GM18499 (cell line): ENCODE measurements around the gene PMM2.
A peak's percentile ranks its signal among the peaks of the same experiment; 100 is the strongest.
"Not testable (repeated sequence)": the region's sequence is repeated elsewhere in the genome, so short reads cannot be mapped to it uniquely, and the experiment has no call there.

Experiments used
- ATAC-seq: cut with Tn5 transposase; IDR thresholded peaks from one replicate; pipeline ENCODE4 v1.9.1; 2021; ENCODE audit warnings: moderate number of reproducible peaks; ENCODE audit not compliant: insufficient read depth, unreplicated experiment

Gene PMM2

DNA sequence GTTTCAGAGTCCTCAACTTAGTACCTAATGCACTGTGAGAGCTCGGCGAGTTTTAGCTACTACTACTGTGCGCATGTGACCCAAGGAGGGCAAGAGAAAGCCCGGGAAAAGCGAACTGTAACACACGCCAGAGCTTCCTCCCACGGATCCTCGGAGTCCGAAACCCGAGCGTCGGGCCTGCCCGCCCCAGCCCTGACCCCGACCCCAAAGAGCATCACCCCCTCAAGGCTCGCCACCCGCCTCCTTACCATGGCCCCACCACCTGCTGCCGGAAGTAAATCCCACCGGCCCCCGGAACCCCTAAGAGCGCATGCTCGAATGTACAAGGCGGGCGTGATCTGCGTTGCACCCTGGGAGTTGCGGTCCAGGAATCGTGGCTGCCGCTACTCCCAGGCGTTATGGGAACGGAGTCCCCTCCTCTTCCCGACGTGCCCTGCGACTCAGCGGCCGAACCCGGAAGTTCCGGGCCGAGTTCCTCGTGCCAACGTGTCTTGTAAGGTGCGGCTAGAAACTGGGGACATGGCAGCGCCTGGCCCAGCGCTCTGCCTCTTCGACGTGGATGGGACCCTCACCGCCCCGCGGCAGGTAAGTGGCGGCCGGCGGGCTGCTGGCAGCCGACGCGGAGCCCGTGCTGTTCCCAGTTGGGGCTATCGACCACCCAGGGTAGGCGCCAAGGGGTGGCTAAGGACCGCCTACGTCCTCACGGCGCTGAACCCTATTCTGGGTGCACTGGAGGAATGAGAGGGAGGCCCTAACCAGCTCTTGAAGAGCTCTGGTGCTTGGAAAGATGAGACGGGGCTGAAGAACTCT, at the start of gene PMM2, which contains the start of gene TMEM186:
PMM2 (plus strand) TSS at position 476 of the 810 bp plus-strand sequence; CDS start at position 520, 44 bp downstream.
TMEM186 (minus strand) TSS at position 276 of the 810 bp plus-strand sequence; CDS start at position 251, 25 bp downstream.
- peak; percentile 69 for ATAC-seq

DNA sequence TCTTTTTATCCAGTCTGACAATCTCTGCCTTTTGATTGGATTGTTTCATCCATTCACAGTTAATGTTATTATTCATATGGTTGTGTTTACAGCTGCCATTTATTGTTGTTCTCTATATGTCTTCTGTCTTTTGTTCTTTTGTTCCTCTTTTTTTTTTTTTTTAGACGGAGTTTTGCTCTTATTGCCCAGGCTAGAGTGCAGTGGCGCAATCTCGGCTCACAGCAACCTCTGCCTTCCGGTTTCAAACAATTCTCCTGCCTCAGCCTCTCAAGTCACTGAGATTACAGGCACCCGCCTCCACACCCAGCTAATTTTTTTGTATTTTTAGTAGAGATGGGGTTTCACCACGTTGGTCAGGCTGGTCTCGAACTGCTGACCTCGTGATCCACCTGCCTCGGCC, 48.7 kb upstream of the PMM2 start:
- not testable (repeated sequence) for ATAC-seq

DNA sequence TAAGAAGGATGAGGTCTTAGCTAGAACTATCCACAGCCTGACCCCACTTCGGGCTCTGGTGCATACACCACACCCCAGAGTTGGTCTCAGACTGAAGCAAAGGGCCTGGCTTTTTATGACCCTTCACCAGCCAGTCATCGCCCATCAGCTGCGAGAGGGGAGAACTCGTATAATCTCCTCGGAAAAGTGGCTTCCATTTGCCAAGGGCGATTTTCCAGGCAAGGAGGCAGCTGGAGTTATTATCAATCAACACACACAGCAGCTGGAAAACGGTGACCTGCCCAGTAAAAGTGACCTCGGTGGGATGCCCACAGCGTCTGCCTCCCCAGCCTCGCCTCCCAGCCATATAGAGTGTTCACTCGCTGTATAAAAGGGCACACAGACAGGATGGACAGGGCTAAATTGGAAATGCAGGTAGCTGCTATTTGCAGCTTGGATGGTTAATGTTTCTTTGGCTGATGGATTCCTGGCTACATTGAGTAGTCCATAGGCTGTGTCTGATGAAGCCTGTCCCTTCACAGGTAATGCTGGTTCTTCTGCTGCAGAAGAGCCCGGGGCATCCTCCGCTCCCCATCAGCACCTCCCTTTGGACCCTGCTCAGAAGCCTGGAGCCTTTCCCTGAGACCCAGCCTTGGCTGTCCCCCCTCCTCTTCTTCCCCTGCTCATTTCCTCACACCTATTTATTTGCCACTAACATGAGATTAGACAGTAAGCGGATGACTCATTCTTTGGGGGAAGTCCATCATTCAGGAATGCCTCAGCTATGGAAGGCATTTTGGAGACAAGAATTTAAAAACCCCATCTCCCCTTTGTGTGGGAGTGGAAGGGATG, 45.9 kb upstream of the PMM2 start:
- no peak for ATAC-seq

DNA sequence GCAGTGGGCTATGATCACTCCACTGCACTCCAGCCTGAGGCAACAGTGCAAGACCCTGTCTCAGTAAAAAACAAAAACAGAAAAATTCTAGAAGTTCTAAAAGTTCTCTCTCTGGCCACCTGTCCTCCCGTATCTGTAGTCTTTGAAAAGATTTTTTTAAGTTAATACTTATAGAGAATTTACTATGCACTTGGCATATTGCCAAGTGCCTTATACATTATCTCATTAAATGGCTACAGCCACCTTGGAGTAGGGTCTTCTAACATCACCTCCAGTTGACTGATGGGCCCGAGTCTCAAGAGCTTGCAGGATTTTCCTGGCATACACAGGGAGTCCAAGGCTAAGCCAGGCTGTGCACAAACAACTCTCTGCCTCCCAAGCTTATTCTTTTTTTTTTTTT, 44.9 kb upstream of the PMM2 start:
- no peak for ATAC-seq

DNA sequence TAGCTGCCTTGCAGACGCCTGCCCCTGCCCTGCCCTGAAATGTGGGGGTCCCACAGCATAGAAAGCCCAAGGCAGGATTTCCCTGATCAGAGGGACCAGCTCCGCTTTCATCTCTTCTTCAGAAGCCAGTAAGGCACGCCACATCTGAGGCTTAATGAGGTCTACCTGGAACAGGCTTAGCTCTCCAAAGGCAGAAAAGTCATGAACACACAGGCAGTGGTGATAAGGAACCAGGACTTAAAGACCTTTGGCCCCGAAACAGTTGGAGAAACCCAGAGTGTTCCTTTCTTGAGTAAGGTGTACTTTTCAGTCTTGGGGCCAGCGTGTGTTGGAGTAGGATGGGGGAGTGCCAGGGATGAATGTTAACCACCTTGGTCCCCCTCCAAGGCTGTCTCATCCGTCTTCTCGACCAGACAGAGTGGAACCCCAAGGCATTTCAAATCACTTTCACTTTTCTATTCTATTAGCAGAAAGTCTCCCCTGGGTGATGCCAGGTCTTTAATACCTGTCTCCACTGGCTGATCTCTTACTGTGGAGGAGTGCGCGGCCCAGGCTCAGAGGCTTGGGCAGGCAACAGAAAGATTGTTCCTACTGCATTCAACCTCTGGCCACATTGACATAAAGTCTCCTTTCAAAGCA, 44.1 kb upstream of the PMM2 start:
- no peak for ATAC-seq

DNA sequence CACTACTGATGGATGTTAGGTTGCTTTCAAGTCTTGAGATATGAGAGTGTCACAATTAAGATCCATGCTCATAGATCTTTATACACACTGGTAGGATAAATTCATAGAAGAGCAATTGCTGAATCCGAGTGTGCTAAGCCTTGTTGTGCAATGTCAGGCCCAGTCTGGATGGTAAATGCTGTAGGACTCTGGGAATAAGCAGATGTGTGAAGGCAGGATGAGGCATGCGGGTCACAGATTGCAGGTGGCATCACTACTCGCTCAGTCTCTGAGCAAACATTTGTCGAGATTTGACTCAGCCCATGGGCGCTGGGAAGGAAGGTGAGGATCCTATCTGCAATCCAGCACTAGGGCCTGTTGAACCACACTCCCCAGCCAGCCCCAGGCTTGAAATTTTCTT, 40.9 kb upstream of the PMM2 start:
- no peak for ATAC-seq

DNA sequence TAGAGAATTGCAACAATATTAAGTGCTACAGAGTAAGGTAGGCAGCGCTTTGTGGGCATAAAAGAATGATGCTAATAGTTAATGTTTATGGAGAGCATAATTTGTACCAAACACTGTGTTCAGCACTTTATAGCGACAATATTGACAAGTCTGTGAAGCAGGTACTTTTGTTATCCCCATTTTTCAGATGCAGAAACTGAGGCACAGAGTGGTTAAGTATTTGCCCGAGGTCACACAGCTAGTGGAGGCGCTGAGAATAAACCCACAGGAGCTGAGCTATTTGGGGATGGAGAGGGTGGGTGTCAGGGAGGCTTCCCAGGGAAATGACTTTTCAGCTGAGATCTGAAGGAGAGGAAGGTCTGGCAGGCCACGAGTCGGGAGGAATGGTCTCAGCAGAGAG, 39.6 kb upstream of the PMM2 start:
- ATAC-seq: no peak

DNA sequence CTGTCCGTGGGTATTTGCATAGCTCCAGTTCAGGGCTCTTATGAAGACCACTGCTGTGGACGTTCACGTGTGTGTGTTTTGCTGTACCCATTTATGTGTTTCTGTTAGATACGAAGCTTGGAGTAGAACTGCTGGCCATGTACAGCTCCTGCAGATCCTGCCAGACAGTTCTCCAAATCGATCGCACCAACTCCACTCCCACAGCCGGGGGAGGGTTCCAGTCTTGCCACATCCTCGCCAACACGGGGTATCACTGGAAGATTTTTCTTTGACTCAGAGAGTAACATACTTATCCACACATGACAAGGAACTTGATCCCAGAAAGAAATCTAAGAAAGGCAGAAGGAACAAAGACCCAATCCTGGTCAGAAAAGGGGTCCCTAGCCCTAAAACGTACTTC, 37.6 kb upstream of the PMM2 start:
- ATAC-seq: no peak

DNA sequence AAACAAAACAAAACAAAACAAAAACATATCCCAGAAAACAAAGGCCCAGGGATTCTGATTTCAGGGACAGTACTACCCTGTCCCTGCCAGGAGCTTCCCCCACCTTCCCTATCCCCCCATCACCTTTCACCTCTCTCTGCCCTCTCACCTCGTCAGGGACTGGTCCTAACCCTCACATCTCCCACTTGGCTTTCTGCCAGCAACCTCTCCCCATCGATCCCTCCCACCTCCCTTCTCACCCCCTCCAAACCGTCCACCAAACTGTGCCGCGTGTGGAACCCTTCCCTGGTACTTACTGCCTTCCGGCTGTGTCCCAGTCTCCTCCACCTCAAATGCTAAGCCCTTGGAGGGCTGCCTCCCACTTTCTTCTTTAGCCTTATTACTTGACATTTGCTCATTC, 36.6 kb upstream of the PMM2 start:
- no peak for ATAC-seq

DNA sequence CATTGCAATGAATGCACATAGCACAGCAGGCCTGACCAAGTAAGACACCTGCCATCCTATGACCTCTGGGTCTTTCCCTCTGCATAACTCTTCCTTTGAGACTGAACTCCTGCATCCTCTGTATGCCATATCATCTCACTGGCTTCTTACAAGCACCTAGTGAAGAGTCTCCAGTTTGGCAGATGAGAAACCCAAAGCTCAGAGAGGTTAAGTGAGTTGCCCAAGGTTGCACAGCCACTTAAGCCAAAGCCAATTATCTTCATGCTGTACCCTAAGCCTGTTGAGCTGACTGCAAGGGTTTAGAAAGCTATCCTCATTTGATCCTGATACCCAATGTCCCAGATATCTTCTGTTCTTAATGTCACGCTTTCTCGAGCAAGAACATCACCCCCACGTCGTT, 35.4 kb upstream of the PMM2 start:
- ATAC-seq: no peak

DNA sequence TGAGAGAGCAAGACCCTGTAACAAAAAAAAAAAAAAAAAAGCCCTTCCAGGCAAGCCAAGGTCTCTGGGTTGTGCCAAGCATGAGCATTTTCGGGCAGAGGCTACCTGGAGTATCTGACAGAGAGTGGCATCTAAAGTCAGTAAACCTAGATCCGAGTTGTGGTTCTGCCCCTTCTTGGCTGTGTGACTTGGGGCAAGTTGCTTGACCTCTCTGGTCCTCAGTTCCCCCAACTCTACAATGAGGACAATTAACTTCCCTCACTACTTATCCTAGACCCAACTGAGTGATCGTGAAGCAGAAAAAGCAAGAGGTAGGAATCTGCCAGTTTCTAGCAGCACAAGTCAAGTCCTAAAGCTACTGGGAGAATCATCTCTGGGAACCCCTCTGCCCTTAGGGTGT, 34.6 kb upstream of the PMM2 start:
- ATAC-seq: no peak

DNA sequence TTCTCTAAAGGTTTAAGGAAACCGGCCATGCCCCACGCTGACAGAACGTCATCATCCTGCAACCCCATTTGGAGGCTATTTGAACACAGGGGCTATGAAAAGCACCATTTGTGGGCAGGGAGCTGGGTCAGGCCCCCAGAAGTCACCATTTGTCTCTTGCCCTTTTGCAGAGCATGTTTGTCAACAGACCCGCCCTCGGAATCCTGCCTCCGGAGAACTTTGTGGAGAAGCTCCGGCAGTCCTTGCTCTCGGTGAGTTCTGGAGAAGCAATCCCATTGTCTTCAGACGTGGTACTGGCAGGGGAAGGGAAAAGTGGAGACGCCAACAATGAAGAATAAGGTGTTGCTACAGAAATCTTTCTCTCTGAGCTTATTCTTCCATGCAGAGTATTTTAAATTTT, 33.7 kb upstream of the PMM2 start:
- no peak for ATAC-seq

DNA sequence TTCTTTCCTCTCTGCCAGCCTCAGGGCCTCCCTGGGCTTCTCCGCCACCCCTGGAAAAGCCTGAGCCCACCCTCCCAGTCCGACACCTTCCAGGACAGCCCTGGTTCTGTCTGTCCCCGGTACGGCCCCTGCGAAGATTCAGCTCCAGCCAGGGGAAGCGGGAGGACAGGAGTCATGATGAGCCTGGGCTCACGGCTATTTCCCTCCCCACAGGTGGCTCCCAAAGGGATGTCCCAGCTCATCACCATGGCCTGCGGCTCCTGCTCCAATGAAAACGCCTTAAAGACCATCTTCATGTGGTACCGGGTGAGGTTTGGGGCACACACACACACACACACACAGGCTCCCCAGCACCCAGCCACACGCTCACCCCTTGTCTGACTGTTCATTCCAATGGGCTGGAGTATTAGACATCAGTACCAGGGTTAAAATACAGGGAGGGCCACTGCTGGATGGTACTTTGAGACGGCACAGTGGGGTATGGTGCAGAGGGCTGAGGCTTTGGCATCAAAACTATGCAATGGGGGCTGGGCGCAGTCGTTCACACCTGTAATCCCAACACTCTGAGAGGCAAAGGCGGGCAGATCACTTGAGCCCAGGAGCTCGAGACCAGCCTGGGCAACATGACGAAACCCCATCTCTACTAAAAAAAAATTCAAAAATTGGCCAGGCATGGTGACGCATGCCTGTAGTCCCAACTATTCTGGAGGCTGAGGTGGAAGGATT, 33.0 kb upstream of the PMM2 start:
- ATAC-seq: no peak

DNA sequence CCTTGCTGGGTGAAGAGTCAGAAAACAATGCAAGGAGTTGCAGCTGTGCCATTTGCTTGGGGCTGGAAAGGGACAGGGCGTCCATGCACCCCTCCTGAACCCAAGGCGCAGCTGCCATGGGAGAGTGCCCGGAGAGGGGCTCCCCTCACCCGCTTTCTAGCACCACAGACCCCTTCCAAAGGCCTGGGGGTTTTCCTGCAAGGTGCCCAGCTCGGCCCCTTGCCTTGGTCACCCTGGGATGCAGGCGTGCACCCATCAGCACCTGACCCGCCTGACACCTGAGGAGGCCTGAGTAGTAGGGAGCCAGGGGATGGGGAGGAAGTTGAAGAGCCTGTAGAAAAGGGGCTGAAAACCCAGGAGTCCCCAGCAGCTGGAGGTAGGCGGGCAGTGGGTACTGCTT, 30.5 kb upstream of the PMM2 start:
- ATAC-seq: no peak

DNA sequence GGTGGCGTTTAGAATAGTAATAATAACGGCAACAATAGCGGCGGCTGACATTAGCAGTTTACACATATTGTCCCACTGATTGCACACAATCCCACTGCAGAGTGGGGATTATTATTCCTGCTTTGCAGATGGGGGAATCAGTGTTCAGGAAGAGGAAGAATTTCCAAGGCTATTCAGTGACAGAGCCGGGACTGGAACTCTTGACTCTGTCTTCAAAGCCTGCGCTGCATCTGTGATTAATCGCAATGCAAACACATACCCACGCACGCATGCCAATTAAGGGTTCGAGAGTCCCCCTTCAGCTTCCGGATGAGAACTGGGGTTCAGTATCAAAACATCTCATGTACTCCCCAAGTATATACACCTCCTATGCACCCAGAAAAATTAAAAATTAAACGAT, 29.4 kb upstream of the PMM2 start:
- no peak for ATAC-seq

DNA sequence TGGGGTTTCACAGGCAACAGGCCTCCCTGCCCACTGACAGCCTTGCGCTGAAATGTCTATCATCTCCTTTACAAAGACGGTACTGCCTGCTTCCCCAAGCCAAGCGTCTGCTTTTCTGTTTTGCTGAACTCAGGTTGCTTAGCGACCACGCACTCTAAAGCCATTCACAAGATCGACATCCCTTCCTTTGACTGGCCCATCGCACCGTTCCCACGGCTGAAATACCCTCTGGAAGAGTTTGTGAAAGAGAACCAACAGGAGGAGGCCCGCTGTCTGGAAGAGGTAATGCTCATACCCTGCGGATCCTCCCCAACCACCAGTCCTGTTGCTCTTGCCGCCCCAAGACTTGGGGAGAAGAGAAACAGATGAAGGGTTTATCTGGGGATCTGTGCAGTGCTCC, 28.9 kb upstream of the PMM2 start:
- ATAC-seq: no peak

DNA sequence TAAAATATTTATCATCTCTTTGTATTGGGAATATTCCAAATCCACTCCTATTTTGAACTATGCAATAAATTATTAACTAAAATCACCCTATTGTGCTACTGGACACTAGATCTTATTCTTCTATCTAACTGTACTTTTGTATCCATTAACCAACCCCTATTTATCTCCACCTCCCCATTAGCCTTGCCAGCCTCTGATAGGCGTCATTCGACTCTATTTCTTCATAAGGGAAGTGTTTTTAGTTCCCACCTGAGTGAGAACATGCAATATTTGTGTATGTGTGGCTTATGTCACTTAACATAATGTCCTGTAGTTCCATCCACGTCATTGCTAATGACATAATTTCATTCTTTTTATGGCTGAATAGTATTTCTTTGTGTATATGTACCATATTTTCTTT, 24.1 kb upstream of the PMM2 start:
- no peak for ATAC-seq

DNA sequence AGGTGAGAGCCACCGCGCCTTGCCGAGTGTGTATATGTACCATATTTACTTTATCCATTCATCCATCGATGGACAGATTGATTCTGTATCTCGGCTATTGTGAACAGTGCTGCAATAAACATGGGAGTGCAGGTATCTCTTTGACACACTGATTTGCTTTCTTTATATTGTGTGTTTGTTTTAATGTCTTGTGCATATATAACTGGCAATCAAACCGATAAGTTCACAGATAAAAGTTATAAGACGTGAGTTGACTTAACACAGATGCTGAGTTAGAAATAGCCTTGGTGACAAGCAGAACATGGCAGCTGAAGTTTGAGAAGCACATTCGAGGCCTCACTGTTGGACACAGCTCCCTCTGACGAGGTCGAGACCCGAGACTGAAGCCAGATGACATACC, 23.4 kb upstream of the PMM2 start:
- no peak for ATAC-seq

DNA sequence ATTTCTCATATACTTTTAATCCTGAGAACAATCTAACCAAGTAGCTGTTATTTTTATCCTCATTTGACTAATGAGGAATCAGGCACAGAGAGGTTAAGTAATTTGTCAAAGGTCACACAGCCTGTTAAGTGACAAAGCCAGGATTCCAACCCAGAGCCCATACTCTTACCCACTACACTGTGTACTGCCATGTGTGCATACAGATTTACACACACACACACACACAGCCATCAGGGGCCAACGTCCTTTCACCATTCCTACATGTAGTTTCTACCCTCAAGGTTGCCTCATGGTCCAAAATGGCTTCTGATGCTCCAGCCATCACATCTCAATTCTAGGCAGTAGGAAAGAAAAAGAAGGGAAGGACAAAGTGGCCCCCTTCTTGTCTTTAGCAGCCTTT, 22.3 kb upstream of the PMM2 start:
- no peak for ATAC-seq

DNA sequence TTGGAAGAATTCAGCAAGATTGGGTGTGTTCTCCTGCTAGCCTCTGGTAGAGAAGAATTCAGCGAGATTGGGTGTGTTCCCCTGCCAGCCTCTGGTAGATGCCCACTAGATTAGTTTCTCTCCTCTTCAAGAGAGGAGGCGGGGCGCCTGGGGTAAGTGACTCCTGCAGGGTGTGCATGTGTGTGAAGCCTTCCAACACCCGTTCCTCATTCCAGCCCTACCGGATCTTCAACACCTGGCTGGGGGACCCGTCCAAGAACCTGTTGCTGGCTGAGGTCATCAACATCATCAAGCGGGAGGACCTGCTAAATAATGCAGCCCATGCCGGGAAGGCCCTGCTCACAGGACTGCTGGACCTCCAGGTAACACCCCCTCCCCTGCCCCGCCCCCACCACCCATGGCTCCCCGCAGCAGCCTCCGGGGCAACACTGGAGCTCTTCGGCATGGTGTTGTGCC, 21.5 kb upstream of the PMM2 start:
- ATAC-seq: no peak
